ENCODE data around the gene PRKN.

The PRKN gene

GRCh38 chr6:162154930-162155329, 572.6 kb downstream of the PRKN start:
- TF ChIP-seq, protein P1, sequence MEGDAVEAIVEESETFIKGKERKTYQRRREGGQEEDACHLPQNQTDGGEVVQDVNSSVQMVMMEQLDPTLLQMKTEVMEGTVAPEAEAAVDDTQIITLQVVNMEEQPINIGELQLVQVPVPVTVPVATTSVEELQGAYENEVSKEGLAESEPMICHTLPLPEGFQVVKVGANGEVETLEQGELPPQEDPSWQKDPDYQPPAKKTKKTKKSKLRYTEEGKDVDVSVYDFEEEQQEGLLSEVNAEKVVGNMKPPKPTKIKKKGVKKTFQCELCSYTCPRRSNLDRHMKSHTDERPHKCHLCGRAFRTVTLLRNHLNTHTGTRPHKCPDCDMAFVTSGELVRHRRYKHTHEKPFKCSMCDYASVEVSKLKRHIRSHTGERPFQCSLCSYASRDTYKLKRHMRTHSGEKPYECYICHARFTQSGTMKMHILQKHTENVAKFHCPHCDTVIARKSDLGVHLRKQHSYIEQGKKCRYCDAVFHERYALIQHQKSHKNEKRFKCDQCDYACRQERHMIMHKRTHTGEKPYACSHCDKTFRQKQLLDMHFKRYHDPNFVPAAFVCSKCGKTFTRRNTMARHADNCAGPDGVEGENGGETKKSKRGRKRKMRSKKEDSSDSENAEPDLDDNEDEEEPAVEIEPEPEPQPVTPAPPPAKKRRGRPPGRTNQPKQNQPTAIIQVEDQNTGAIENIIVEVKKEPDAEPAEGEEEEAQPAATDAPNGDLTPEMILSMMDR (IDR thresholded peaks at IDR 0.05; ENCODE audit: borderline replicate concordance, extremely low read depth, low read length, poor library complexity, severe bottlenecking) = no peak
- TF ChIP-seq EZH2 (IDR thresholded peaks at IDR 0.05; ENCODE audit: borderline replicate concordance, low read depth, low read length, severe bottlenecking) = no peak
- no peaks in the 10 kb centered on the region for H3K27me3 ChIP-seq (ENCODE audit: insufficient read depth, low read length, poor library complexity)
- H3K27ac ChIP-seq (ENCODE audit: low read length) = no peak overlapping the region
- H4K20me1 ChIP-seq (ENCODE audit: insufficient read depth, low read length) = no peaks in the 10 kb centered on the region
- no peaks in the 10 kb centered on the region for H3K9me3 ChIP-seq (ENCODE audit: insufficient read depth, low read length, severe bottlenecking)
- no peaks in the 10 kb centered on the region for H3K36me3 ChIP-seq (ENCODE audit: insufficient read depth, low read length)
- no peak overlapping the region for H3K4me3 ChIP-seq (ENCODE audit: low read depth in 1 of 2, low read length in 2 of 2)
- H3K4me2 ChIP-seq (ENCODE audit: insufficient read depth, low read length) = no peak overlapping the region
- no peak overlapping the region for H3K9ac ChIP-seq (ENCODE audit: low read depth, low read length)
- H3K4me1 ChIP-seq (ENCODE audit: insufficient read depth, low read length) = no peaks in the 10 kb centered on the region
- no peak overlapping the region for H2AFZ ChIP-seq (ENCODE audit: low read depth, low read length)
- ATAC-seq (ENCODE audit: insufficient read depth, low read depth) (no peak), DNase-seq (no peak)
- H3K79me2 ChIP-seq (ENCODE audit: insufficient read depth, low read length) = no peaks in the 10 kb centered on the region

DNA sequence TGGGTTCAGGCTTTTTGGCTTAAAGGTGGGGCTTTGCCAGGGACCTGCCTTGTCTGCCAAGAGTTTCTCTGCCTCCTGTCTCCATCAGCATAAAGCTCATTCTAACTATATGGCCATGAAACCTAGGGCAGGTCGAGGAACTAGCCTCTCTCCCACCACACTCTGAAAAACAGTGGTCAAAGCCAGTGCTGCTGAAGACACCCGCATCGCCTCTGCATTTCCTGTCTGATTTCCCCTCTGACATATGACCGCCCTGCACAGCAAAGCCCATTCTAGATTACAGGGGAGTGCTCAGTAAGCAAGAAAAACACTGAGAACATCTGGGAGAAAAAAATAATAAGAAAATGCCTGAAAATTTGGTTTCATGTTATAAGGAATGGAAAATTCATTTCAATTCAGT, 573.6 kb downstream of the PRKN start:
- H3K4me3 ChIP-seq (ENCODE audit: low read depth in 1 of 2, low read length in 2 of 2) = no peak overlapping the region
- no peak overlapping the region for H3K9ac ChIP-seq (ENCODE audit: low read depth, low read length)
- ATAC-seq (ENCODE audit: insufficient read depth, low read depth) (no peak), DNase-seq (no peak)
- no peaks in the 10 kb centered on the region for H3K79me2 ChIP-seq (ENCODE audit: insufficient read depth, low read length)
- H3K36me3 ChIP-seq (ENCODE audit: insufficient read depth, low read length) = no peaks in the 10 kb centered on the region
- H2AFZ ChIP-seq (ENCODE audit: low read depth, low read length) = no peak overlapping the region
- no peaks in the 10 kb centered on the region for H3K9me3 ChIP-seq (ENCODE audit: insufficient read depth, low read length, severe bottlenecking)
- no peak for TF ChIP-seq EZH2 (IDR thresholded peaks at IDR 0.05; ENCODE audit: borderline replicate concordance, low read depth, low read length, severe bottlenecking)
- TF ChIP-seq, protein P1 (IDR thresholded peaks at IDR 0.05; ENCODE audit: borderline replicate concordance, extremely low read depth, low read length, poor library complexity, severe bottlenecking) = no peak
- H3K4me2 ChIP-seq (ENCODE audit: insufficient read depth, low read length) = no peak overlapping the region
- no peaks in the 10 kb centered on the region for H4K20me1 ChIP-seq (ENCODE audit: insufficient read depth, low read length)
- H3K4me1 ChIP-seq (ENCODE audit: insufficient read depth, low read length) = no peaks in the 10 kb centered on the region
- H3K27me3 ChIP-seq (ENCODE audit: insufficient read depth, low read length, poor library complexity) = no peaks in the 10 kb centered on the region
- no peak overlapping the region for H3K27ac ChIP-seq (ENCODE audit: low read length)

GRCh38 chr6:162153120-162153519, 574.4 kb downstream of the PRKN start:
- Histone ChIP-seq H3K4me2 (ENCODE audit: insufficient read depth, low read length) (no peak overlapping the region), H3K4me1 (ENCODE audit: insufficient read depth, low read length) (no peaks in the 10 kb centered on the region), H3K27me3 (ENCODE audit: insufficient read depth, low read length, poor library complexity) (no peaks in the 10 kb centered on the region), H3K79me2 (ENCODE audit: insufficient read depth, low read length) (no peaks in the 10 kb centered on the region), H3K9me3 (ENCODE audit: insufficient read depth, low read length, severe bottlenecking) (no peaks in the 10 kb centered on the region), H2AFZ (ENCODE audit: low read depth, low read length) (no peak overlapping the region), H3K9ac (ENCODE audit: low read depth, low read length) (no peak overlapping the region), H3K4me3 (ENCODE audit: low read depth in 1 of 2, low read length in 2 of 2) (no peak overlapping the region), H3K36me3 (ENCODE audit: insufficient read depth, low read length) (no peaks in the 10 kb centered on the region), H4K20me1 (ENCODE audit: insufficient read depth, low read length) (no peaks in the 10 kb centered on the region), H3K27ac (ENCODE audit: low read length) (no peak overlapping the region)
- ATAC-seq (ENCODE audit: insufficient read depth, low read depth) (no peak), DNase-seq (no peak)
- TF ChIP-seq, protein P1 (IDR thresholded peaks at IDR 0.05; ENCODE audit: borderline replicate concordance, extremely low read depth, low read length, poor library complexity, severe bottlenecking) = no peak
- no peak for TF ChIP-seq EZH2 (IDR thresholded peaks at IDR 0.05; ENCODE audit: borderline replicate concordance, low read depth, low read length, severe bottlenecking)

Data from DND-41 (cell line).